ENCODE results near the gene FGD3.

The FGD3 gene

DNA sequence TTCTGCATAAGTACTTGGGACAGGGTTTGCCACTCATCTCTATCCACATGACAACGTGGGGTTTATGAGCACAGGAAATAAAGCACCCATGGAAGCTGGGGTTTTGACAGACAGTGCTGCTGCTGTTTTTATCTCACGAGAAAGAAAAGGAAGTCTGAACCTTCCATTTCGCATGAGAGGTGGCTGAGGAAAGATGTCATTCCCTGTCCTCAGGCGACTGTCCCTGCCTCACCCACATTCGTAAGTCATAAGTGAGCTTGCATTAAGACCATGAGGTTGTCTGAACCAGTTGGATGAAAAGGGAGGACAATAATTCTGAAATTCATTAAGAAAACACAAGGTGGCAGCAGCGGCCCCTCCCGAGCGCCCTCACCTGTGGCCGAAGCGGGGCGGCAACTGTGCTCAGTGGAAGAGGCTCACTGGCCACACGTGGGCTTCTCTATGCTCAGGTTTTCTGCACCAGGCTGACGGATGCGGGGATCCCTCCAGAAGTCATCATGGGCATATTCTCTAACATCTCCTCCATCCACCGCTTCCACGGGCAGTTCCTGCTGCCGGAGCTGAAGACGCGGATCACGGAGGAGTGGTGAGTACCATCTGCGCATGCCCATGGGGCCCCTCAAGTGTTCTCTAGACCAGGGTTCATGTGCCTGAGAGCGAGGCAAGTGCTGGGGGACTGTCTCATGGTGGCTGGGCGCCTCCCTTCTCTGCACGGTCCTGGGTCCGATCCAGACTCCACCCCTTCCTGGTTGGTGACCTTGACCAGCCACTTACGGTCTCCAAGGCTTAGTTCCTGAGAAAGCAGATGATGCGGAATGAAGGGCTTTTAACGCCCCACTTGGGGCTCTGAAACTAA lies 56.5 kb downstream of the FGD3 start:
- DNase-seq (ENCODE audit: insufficient read length), result no peak
- no peak for TF ChIP-seq POLR2AphosphoS5 (IDR thresholded peaks at IDR 0.05; ENCODE audit: low read depth, low read length)
- no peak for TF ChIP-seq TAF1 (IDR thresholded peaks at IDR 0.05; ENCODE audit: borderline replicate concordance, low read depth, low read length)
- TF ChIP-seq POLR2A (IDR thresholded peaks at IDR 0.05; ENCODE audit: low read depth, low read length), result no peak
- peak; percentile 60 for FAIRE-seq

DNA sequence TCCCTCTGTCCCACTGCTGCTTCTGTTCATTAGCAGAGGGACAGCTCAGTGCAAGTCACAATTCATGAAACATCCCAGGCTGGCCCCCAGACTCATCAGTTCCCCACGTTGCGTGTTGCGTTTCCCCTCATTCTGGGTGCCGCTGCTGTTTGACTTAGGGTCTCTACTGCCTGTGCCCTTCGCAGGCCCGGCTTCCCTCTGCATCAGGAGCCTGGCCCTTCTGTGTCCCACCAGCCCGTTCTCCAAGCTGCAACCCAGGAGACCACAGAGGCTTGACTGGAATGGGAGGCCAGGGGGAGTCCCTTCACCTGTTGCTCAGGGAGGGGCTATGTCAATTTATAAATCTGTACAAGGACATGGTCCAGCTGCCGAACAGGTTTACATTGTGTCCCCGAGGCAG lies 57.2 kb downstream of the FGD3 start:
- no peak for FAIRE-seq
- no peak for DNase-seq (ENCODE audit: insufficient read length)
- TF ChIP-seq POLR2A (IDR thresholded peaks at IDR 0.05; ENCODE audit: low read depth, low read length) (no peak), POLR2AphosphoS5 (IDR thresholded peaks at IDR 0.05; ENCODE audit: low read depth, low read length) (no peak), TAF1 (IDR thresholded peaks at IDR 0.05; ENCODE audit: borderline replicate concordance, low read depth, low read length) (no peak)

DNA sequence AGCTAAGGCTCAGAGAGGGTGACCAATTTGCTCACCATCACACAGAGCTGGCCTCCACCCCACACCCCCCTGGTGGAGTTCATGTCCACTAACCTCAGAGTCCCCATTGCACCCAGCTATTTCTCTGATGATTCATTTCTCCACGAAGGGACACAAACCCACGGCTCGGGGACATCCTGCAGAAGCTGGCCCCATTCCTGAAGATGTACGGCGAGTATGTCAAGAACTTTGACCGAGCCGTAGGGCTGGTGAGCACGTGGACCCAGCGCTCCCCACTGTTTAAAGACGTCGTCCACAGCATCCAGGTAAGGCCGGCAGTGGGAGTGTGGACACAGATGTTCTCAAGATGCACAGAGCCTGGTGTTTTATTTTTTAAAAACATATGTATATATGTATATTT lies 58.6 kb downstream of the FGD3 start:
- no peak for FAIRE-seq
- TF ChIP-seq POLR2A (IDR thresholded peaks at IDR 0.05; ENCODE audit: low read depth, low read length) (no peak), TAF1 (IDR thresholded peaks at IDR 0.05; ENCODE audit: borderline replicate concordance, low read depth, low read length) (no peak), POLR2AphosphoS5 (IDR thresholded peaks at IDR 0.05; ENCODE audit: low read depth, low read length) (no peak)
- DNase-seq (ENCODE audit: insufficient read length), result no peak

DNA sequence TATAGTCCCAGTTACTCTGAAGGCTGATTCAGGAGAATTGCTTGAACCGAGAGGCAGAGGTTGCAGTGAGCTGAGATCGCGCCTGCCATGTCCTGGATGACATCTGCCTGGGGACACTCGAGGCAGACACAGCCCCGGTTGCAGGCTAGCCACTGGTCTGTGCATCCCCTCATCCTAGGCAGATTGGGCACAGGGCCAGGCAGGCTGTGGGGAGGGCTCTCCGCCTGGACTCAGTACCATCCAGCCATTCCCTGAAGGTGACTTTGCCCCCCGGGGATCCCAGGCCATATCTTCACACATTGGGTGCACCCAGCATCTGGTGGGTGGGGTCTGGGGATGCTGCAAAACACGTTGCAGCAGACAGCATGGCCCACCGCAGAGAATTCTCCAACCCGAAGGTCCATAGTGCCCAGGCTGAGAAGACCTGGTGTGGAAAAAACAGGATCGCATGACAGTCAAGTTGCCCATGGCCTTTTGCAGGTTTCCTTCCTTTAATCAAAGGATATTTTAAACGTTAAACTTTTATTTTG lies 60.3 kb downstream of the FGD3 start:
- FAIRE-seq, result no peak
- no peak for DNase-seq (ENCODE audit: insufficient read length)
- TF ChIP-seq POLR2AphosphoS5 (IDR thresholded peaks at IDR 0.05; ENCODE audit: low read depth, low read length), result no peak
- no peak for TF ChIP-seq TAF1 (IDR thresholded peaks at IDR 0.05; ENCODE audit: borderline replicate concordance, low read depth, low read length)
- TF ChIP-seq POLR2A (IDR thresholded peaks at IDR 0.05; ENCODE audit: low read depth, low read length), result no peak

DNA sequence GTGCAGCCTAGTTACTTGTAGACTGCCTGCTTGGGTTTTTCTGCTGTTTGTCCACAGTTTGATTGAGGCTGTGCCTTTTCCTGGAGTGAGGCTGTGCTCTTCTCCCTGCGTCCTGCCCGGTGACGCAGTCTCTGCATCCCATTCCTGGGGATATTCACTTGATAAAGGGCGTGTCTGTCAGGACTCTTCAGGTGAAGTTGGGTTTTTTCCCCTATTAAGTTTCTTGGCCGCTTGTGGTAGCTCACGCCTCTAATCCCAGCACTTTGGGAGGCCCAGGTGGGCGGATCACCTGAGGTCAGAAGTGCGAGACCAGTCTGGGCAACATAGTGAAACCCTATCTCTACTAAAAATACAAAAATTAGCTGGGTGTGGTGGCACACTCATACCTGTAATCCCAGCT lies 61.1 kb downstream of the FGD3 start:
- DNase-seq (ENCODE audit: insufficient read length) (no peak), FAIRE-seq (no peak)
- TF ChIP-seq POLR2A (IDR thresholded peaks at IDR 0.05; ENCODE audit: low read depth, low read length), result no peak
- no peak for TF ChIP-seq TAF1 (IDR thresholded peaks at IDR 0.05; ENCODE audit: borderline replicate concordance, low read depth, low read length)
- no peak for TF ChIP-seq POLR2AphosphoS5 (IDR thresholded peaks at IDR 0.05; ENCODE audit: low read depth, low read length)

DNA sequence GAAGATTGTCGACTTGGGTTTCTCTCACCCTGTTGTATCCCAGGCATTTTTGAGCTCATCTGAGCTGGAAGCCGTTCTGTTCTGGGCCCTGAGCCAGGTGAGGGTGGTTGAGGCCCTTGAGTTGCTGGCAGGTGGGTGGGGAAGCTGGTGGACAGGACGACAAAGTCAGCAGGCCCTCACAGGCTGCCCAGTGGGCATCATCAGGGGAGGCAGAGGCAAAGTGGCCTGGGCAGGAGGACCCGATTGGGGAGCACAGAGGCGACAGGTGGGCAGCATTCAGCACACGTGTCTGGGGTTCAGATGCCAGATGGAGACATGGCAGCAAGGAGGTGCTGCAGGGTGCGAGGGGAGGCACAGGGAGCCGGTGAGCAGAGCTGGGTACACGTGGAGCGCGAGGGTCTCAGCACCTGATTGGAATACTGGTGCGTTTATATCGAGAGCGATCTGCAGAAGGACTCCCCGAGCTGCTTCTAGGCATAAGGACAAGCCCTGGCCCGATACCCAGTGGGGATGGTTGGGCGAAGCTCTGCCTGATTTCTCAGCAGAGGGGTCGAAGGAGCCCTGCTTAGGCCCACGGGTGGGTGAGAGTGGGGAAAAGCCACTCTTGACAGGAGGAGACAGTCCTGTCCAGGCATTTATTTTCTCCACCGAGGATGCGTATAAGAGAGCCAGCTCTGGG lies 62.2 kb downstream of the FGD3 start:
- DNase-seq (ENCODE audit: insufficient read length) (no peak), FAIRE-seq (no peak)
- TF ChIP-seq TAF1 (IDR thresholded peaks at IDR 0.05; ENCODE audit: borderline replicate concordance, low read depth, low read length), result no peak
- no peak for TF ChIP-seq POLR2A (IDR thresholded peaks at IDR 0.05; ENCODE audit: low read depth, low read length)
- no peak for TF ChIP-seq POLR2AphosphoS5 (IDR thresholded peaks at IDR 0.05; ENCODE audit: low read depth, low read length)

DNA sequence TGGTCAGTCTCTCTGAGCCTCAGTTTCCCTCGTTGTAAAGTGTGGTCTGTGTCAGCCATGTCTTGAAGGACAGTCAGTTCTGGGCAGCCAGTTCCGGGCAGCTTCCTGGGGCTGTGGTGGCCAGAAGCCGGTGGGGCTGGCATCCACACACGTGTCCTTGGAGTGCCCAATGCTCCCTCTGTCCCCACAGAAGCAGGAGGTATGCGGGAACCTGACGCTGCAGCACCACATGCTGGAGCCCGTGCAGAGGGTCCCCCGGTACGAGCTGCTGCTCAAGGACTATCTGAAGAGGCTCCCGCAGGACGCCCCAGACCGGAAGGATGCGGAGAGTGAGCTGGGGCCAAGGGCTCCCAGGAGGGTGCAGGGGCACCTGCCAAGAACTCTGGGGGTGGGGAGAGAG lies 62.7 kb downstream of the FGD3 start:
- TF ChIP-seq TAF1 (IDR thresholded peaks at IDR 0.05; ENCODE audit: borderline replicate concordance, low read depth, low read length) (no peak), POLR2A (IDR thresholded peaks at IDR 0.05; ENCODE audit: low read depth, low read length) (no peak), POLR2AphosphoS5 (IDR thresholded peaks at IDR 0.05; ENCODE audit: low read depth, low read length) (no peak)
- no peak for FAIRE-seq
- DNase-seq (ENCODE audit: insufficient read length), result no peak

DNA sequence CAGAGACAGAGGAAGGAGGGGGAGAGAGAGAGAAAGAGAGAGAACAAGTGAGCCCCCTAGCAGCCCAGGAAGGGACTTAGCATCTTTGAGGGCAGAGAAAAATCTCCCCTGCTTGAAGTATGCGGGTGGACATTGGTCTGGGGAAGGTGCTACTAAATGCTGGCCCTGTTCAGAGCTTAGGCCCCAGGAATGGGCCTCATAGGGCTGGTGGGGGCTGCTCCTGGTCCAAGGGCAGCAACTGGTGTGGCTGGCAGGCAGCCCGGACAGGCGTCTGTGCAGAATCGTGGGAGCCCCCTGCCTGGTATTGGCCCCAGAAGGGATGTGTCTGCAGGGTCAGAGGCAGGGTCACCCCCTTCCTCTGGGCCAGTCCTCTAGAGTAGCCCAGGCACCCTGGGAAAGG lies 63.4 kb downstream of the FGD3 start:
- TF ChIP-seq TAF1 (IDR thresholded peaks at IDR 0.05; ENCODE audit: borderline replicate concordance, low read depth, low read length) (no peak), POLR2A (IDR thresholded peaks at IDR 0.05; ENCODE audit: low read depth, low read length) (no peak), POLR2AphosphoS5 (IDR thresholded peaks at IDR 0.05; ENCODE audit: low read depth, low read length) (no peak)
- FAIRE-seq (no peak), DNase-seq (ENCODE audit: insufficient read length) (no peak)

DNA sequence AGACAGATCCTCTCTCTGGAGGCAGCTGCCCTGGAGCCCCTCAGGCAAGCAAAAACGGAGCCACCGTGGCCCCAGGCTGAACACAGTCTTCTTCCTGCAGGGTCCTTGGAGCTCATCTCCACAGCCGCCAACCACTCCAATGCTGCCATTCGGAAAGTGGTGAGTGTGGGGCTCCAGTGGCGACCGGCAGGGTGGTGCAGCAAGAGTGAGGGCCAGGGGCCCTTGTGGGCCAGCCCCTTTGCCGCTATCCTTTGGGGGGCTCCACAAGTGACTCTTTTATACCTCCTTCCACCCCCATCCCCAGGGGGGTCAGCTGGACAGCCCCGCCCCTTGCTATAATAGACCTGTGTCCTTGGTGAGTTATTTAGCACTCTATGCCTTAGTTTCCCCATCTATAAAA lies 63.8 kb downstream of the FGD3 start:
- FAIRE-seq (no peak), DNase-seq (ENCODE audit: insufficient read length) (no peak)
- no peak for TF ChIP-seq POLR2A (IDR thresholded peaks at IDR 0.05; ENCODE audit: low read depth, low read length)
- no peak for TF ChIP-seq TAF1 (IDR thresholded peaks at IDR 0.05; ENCODE audit: borderline replicate concordance, low read depth, low read length)
- no peak for TF ChIP-seq POLR2AphosphoS5 (IDR thresholded peaks at IDR 0.05; ENCODE audit: low read depth, low read length)

DNA sequence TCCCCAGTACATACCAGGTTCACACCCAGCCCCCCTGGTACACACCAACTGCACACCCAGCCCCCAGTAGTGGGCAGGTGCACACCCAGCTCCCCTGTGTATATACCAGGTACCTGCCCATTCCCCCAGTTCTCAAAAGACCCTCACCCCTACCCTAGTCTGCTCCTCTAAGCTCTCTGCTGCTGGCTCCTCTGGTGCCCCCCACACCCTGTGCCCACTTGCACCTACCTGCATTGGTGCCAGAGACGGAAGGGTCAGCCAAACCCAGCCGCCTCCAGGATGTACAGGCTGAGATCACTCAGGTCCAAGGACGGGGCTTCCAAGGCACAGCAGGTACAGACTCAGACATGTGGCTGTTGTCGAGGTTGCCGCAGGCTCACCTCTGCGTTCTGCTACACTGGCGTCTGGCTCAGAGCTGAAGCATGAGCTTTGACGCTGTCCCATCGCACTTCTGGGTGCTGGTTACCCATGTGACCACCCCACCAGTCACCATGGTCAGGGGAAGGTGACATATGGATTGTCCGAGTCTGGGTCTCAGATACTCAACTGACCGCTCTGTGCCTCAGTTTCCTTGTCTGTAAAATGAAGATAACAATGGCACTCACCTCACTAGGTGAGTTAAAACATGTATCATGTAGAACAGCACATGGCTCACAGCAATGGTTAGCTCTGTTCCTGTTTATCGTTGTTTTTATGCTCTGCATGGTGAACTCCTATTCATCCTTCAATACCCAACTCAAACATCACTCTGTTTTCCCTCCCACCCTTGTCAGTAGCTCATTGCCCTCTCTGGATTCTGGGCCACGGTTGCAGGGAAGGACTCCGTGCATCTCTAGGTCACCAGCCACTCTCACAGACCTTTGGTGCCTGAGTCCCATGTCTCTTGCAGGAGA lies 65.9 kb downstream of the FGD3 start:
- FAIRE-seq (no peak), DNase-seq (ENCODE audit: insufficient read length) (no peak)
- TF ChIP-seq POLR2AphosphoS5 (IDR thresholded peaks at IDR 0.05; ENCODE audit: low read depth, low read length) (no peak), TAF1 (IDR thresholded peaks at IDR 0.05; ENCODE audit: borderline replicate concordance, low read depth, low read length) (no peak), POLR2A (IDR thresholded peaks at IDR 0.05; ENCODE audit: low read depth, low read length) (no peak)
